Fibroblast of lung (primary cell): ENCODE measurements around the gene DPYSL3.

ENCODE experiments used
- EZH2 ChIP-seq: IDR thresholded peaks from 2 replicates; pipeline ENCODE4 v1.5.1; 2012; ENCODE audit warnings: low read length, control low read depth, mild to moderate bottlenecking; ENCODE audit errors: missing control alignments
- TF ChIP-seq, protein P1 (sequence below), 2 donors: IDR thresholded peaks in 1 of 2; conservative IDR thresholded peaks in 1 of 2; 1 replicate in 1 of 2; 2 replicates in 1 of 2; pipeline ENCODE4 v1.5.1; 2011 to 2012; ENCODE audit warnings: low read length in 2 of 2, control low read depth in 1 of 2, inconsistent platforms in 1 of 2, low read depth in 1 of 2, mild to moderate bottlenecking in 1 of 2

DNA sequence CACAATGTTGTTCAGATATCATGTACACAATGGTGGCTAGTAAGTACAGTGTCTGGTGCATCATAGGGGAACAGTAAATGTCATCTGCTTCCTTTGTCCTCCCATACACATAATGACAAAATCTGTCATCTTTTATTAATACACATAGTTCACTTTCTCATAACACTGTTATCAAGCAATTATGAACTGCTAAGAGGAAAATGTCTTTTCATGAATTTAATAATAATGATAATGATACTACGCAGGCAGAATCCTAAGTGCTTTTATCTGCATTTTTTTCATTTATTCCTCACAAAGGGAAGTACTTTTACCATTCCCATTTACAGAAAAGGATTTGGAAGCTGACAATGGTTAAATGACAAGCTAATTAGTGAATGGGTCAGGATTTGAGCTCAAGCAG lies 35.7 kb downstream of the DPYSL3 start:
- no peak for TF ChIP-seq EZH2
- TF ChIP-seq, protein P1, sequence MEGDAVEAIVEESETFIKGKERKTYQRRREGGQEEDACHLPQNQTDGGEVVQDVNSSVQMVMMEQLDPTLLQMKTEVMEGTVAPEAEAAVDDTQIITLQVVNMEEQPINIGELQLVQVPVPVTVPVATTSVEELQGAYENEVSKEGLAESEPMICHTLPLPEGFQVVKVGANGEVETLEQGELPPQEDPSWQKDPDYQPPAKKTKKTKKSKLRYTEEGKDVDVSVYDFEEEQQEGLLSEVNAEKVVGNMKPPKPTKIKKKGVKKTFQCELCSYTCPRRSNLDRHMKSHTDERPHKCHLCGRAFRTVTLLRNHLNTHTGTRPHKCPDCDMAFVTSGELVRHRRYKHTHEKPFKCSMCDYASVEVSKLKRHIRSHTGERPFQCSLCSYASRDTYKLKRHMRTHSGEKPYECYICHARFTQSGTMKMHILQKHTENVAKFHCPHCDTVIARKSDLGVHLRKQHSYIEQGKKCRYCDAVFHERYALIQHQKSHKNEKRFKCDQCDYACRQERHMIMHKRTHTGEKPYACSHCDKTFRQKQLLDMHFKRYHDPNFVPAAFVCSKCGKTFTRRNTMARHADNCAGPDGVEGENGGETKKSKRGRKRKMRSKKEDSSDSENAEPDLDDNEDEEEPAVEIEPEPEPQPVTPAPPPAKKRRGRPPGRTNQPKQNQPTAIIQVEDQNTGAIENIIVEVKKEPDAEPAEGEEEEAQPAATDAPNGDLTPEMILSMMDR (conservative IDR thresholded peaks at IDR 0.05 in 1 of 2, IDR thresholded peaks at IDR 0.05 in 1 of 2; ENCODE audit: low read depth in 1 of 2, low read length in 2 of 2) = no peak
